Left lung (tissue), 10 donors: ENCODE results near the gene FLII. TPM values are rescaled to one million over a fixed set of nuclear protein-coding genes. Genes with fewer than 3 reads are reported as not detected.
A peak's percentile ranks its signal among the peaks of the same experiment; 100 is the strongest.

Source experiments
- ATAC-seq: fragments of 200-7000 bp; cut with Tn5 transposase; one replicate; pipeline ENCODE4 v1.9.1; 2020; ENCODE audit warnings: moderate library complexity
- DNase-seq, 4 donors: peaks; one replicate each; pipeline ENCODE4 v3.0.0-alpha.2; 2013 to 2020
- H3K27ac ChIP-seq, 2 donors: fragments of 200-600 bp; sonication (generic) in 1 of 2; one replicate each; pipeline versions ENCODE4 v1.5.0 to v1.8.0; 2020 to 2021
- H3K27me3 ChIP-seq, 2 donors: fragments of 200-600 bp; sonication (generic) in 1 of 2; one replicate each; pipeline versions ENCODE4 v1.5.0 to v1.8.0; 2020 to 2021
- H3K36me3 ChIP-seq, 2 donors: fragments of 200-600 bp; sonication (generic) in 1 of 2; one replicate each; pipeline versions ENCODE4 v1.5.0 to v1.8.0; 2020 to 2021
- H3K4me1 ChIP-seq, 2 donors: fragments of 200-600 bp; one replicate each; pipeline ENCODE4 v1.8.0; 2021
- H3K4me3 ChIP-seq, 2 donors: fragments of 200-600 bp; sonication (generic) in 1 of 2; one replicate each; pipeline versions ENCODE4 v1.5.0 to v1.8.0; 2020 to 2021; ENCODE audit warnings: mild to moderate bottlenecking in 1 of 2
- H3K9me3 ChIP-seq, 2 donors: fragments of 200-600 bp; sonication (generic) in 1 of 2; one replicate each; pipeline versions ENCODE4 v1.5.0 to v1.8.0; 2020 to 2021
- CTCF ChIP-seq, 2 donors: fragments of 200-600 bp; sonication (generic) in 1 of 2; IDR thresholded peaks; one replicate each; pipeline versions ENCODE4 v1.5.0 to v1.8.0; 2021; ENCODE audit warnings: antibody characterized with exemption in 2 of 2
- intact Hi-C, 2 donors: fragments of 100-400 bp; cut with DNase I; formaldehyde crosslinking; loops; one replicate each; pipeline versions ENCODE4 v1.11.2 to v1.14.2; 2022
- polyA plus RNA-seq, 6 donors: library from polyadenylated mRNA; unstranded; fragments of 120-200 nt; gene quantifications; one replicate each; pipeline ENCODE4 v1.2.1, GENCODE V29; 2013; ENCODE audit not compliant: insufficient read length in 6 of 6
- total RNA-seq, 2 donors: library from RNA; stranded (reverse); fragmentation: NEBNext Ultra II Directional; extraction: Animal tissue kit (Norgen Biotek cat#: 25700); gene quantifications; one replicate each; pipeline ENCODE4 v1.2.1, GENCODE V29; 2021
- donor health status: DM: no; HTN: yes; CAD: no.
- donor health status: DM: no; HTN: no; CAD: no.

FLII gene
- total and polyA plus RNA-seq, 8 donors = 124 to 381 (median 146) TPM

GRCh38 chr17:18256776-18257175, 1.8 kb downstream of the FLII start:
- no peak for TF ChIP-seq CTCF (IDR thresholded peaks at IDR 0.05)
- H3K4me3 ChIP-seq = peak overlapping the region in 1 of 2 donors; percentile 99
- no peaks in the 10 kb centered on the region for H3K27me3 ChIP-seq
- peaks cover 22 to 42% of the 10 kb centered on the region in 2 donors for H3K4me1 ChIP-seq
- H3K36me3 ChIP-seq = peaks cover 0 to 51% of the 10 kb centered on the region in 2 donors
- no peaks in the 10 kb centered on the region for H3K9me3 ChIP-seq
- ATAC-seq = no peak
- DNase-seq = no peak
- intact Hi-C loops = no loop called here
- peak overlapping the region in 1 of 2 donors; percentile 99 for H3K27ac ChIP-seq

- Histone ChIP-seq H3K4me3 (peak overlapping the region in 1 of 2 donors; percentile 99), H3K4me1 (peaks cover 18 to 37% of the 10 kb centered on the region in 2 donors), H3K9me3 (no peaks in the 10 kb centered on the region), H3K27me3 (no peaks in the 10 kb centered on the region), H3K36me3 (peaks cover 0 to 55% of the 10 kb centered on the region in 2 donors), H3K27ac (no peak overlapping the region)
- DNase-seq (no peak), ATAC-seq (no peak)
- intact Hi-C loops = no loop called here
- no peak for TF ChIP-seq CTCF (IDR thresholded peaks at IDR 0.05)
Measured at GRCh38 chr17:18256351-18256750, 2.2 kb downstream of the FLII start.

- Histone ChIP-seq H3K27ac (no peak overlapping the region), H3K36me3 (peaks cover 0 to 68% of the 10 kb centered on the region in 2 donors), H3K4me3 (no peak overlapping the region), H3K27me3 (no peaks in the 10 kb centered on the region), H3K9me3 (no peaks in the 10 kb centered on the region), H3K4me1 (peaks cover 17 to 30% of the 10 kb centered on the region in 2 donors)
- no peak for DNase-seq
- ATAC-seq = no peak
- no peak for TF ChIP-seq CTCF (IDR thresholded peaks at IDR 0.05)
- intact Hi-C loops = no loop called here
Measured at GRCh38 chr17:18254888-18255649, 3.5 kb downstream of the FLII start.

GRCh38 chr17:18253947-18254821, 4.4 kb downstream of the FLII start:
- TF ChIP-seq CTCF (IDR thresholded peaks at IDR 0.05) = no peak
- Histone ChIP-seq H3K36me3 (peaks cover 0 to 77% of the 10 kb centered on the region in 2 donors), H3K27ac (no peak overlapping the region), H3K27me3 (no peaks in the 10 kb centered on the region), H3K9me3 (no peaks in the 10 kb centered on the region), H3K4me3 (no peak overlapping the region), H3K4me1 (peaks cover 13 to 22% of the 10 kb centered on the region in 2 donors)
- no peak for ATAC-seq
- DNase-seq = no peak
- intact Hi-C loops = no loop called here
